B cell (primary cell): ENCODE measurements around the gene AP5B1. TPM values are rescaled to one million over a fixed set of nuclear protein-coding genes. Genes with fewer than 3 reads are reported as not detected.

ENCODE experiments used
- ATAC-seq: fragments of 200-7000 bp; cut with Tn5 transposase; one replicate; pipeline ENCODE4 v1.10.0; 2021; ENCODE audit warnings: low read depth, mild to moderate bottlenecking, moderate number of reproducible peaks, moderate library complexity
- CTCF ChIA-PET: fragments of 350-600 bp; sonication (Branson Sonifier 250); formaldehyde crosslinking; loops from one replicate; lab custom pipeline; 2021; ENCODE audit warnings: antibody characterized with exemption, inconsistent platforms; lab: Charles Lee
- POLR2A ChIA-PET: fragments of 350-600 bp; sonication (Branson Sonifier 250); formaldehyde crosslinking; loops from one replicate; lab custom pipeline; 2021; ENCODE audit warnings: antibody characterized with exemption; lab: Charles Lee
- DNase-seq: peaks from one replicate; pipeline ENCODE4 v3.0.0; 2013
- H2AFZ ChIP-seq: 2 replicates; pipeline ENCODE4 v1.6.1; 2012; ENCODE audit warnings: mild to moderate bottlenecking, low read depth, low read length; ENCODE audit not compliant: insufficient read depth, poor library complexity, severe bottlenecking
- H3K27ac ChIP-seq, 2 donors: 1 replicate in 1 of 2; 2 replicates in 1 of 2; pipeline ENCODE4 v1.5.1; 2012 to 2013; ENCODE audit warnings: low read length in 2 of 2, mild to moderate bottlenecking in 2 of 2, moderate library complexity in 1 of 2
- H3K27me3 ChIP-seq, 4 experiments: fragments of 200-600 bp in 1 of 4; sonication (generic) in 1 of 4; replicated peaks in 1 of 4; 1 replicate in 2 of 4; 2 replicates in 2 of 4; pipeline versions ENCODE4 v1.6.1 to v1.7.0; 2013 to 2016; ENCODE audit warnings: low read length in 3 of 4, mild to moderate bottlenecking in 2 of 4, mixed read lengths in 1 of 4, moderate library complexity in 1 of 4; ENCODE audit not compliant: insufficient read depth in 4 of 4, control insufficient read depth in 3 of 4; ENCODE audit errors: control extremely low read depth in 1 of 4
- H3K36me3 ChIP-seq, 2 experiments: replicated peaks in 1 of 2; 1 replicate in 1 of 2; 2 replicates in 1 of 2; pipeline versions ENCODE4 v1.6.1 to v1.7.1; 2013; ENCODE audit warnings: low read length in 1 of 2; ENCODE audit not compliant: insufficient read depth in 2 of 2, control insufficient read depth in 1 of 2; ENCODE audit errors: control extremely low read depth in 1 of 2, extremely low read depth in 1 of 2
- H3K4me1 ChIP-seq, 2 donors: fragments of 200-600 bp in 1 of 2; sonication (generic) in 1 of 2; 1 replicate in 1 of 2; 2 replicates in 1 of 2; pipeline versions ENCODE4 v1.5.1 to v1.6.1; 2013 to 2017; ENCODE audit warnings: low read length in 2 of 2; ENCODE audit not compliant: control insufficient read depth in 2 of 2, insufficient read depth in 2 of 2
- H3K4me2 ChIP-seq: replicated peaks from 2 replicates; pipeline ENCODE3; 2012; ENCODE audit warnings: mild to moderate bottlenecking, low read depth, low read length; ENCODE audit not compliant: poor library complexity, severe bottlenecking
- H3K4me3 ChIP-seq, 5 experiments: fragments of 200-600 bp in 1 of 5; sonication (generic) in 1 of 5; 1 replicate in 3 of 5; 2 replicates in 2 of 5; pipeline versions ENCODE4 v1.5.1 to v1.7.0; 2011 to 2016; ENCODE audit warnings: low read length in 4 of 5, mild to moderate bottlenecking in 4 of 5, low read depth in 2 of 5, control low read depth in 1 of 5, moderate library complexity in 1 of 5; ENCODE audit not compliant: insufficient read depth in 1 of 5; ENCODE audit errors: control extremely low read depth in 1 of 5, extremely low read depth in 1 of 5
- H3K79me2 ChIP-seq: fragments of 200-600 bp; sonication (generic); one replicate; pipeline ENCODE4 v1.6.0; 2016; ENCODE audit warnings: low read length; ENCODE audit not compliant: control insufficient read depth, insufficient read depth
- H3K9ac ChIP-seq: fragments of 200-600 bp; sonication (generic); 2 replicates; pipeline ENCODE4 v1.6.1; 2017; ENCODE audit warnings: mild to moderate bottlenecking, low read length, moderate library complexity
- H3K9me3 ChIP-seq, 3 donors: one replicate each; pipeline versions ENCODE4 v1.6.1 to v1.7.1; 2013; ENCODE audit warnings: low read length in 2 of 3; ENCODE audit not compliant: control insufficient read depth in 2 of 3, insufficient read depth in 1 of 3; ENCODE audit errors: control extremely low read depth in 1 of 3
- H4K20me1 ChIP-seq: 2 replicates; pipeline ENCODE4 v1.6.0; 2012; ENCODE audit warnings: mild to moderate bottlenecking, low read length; ENCODE audit not compliant: insufficient read depth, control insufficient read depth, poor library complexity, severe bottlenecking
- H3K27ac Mint-ChIP-seq: one replicate; pipeline ENCODE4 v1.8.0; 2021; ENCODE audit warnings: mixed read lengths
- H3K27me3 Mint-ChIP-seq: one replicate; pipeline ENCODE4 v1.8.0; 2021; ENCODE audit warnings: mixed read lengths
- H3K4me1 Mint-ChIP-seq: one replicate; pipeline ENCODE4 v1.8.0; 2021; ENCODE audit warnings: mixed read lengths
- H3K4me3 Mint-ChIP-seq: one replicate; pipeline ENCODE4 v1.8.0; 2021; ENCODE audit warnings: mixed read lengths
- H3K9me3 Mint-ChIP-seq: one replicate; pipeline ENCODE4 v1.8.0; 2022; ENCODE audit warnings: mixed read lengths; ENCODE audit not compliant: insufficient read depth
- EZH2 ChIP-seq: IDR thresholded peaks from 2 replicates; pipeline ENCODE4 v1.6.1; 2012; ENCODE audit warnings: borderline replicate concordance, low read depth, mild to moderate bottlenecking, moderate library complexity, low read length; ENCODE audit not compliant: insufficient read depth, poor library complexity, severe bottlenecking
- WGBS: methylation state at CpG from one replicate; pipeline ENCODE4 v1.1.5; 2013; ENCODE audit warnings: missing lambda C conversion rate; ENCODE audit not compliant: insufficient coverage; 5-methylcytosine and 5-hydroxymethylcytosine counted together
- intact Hi-C: fragments of 100-400 bp; cut with micrococcal nuclease; formaldehyde crosslinking; loops from one replicate; pipeline ENCODE4 v1.10.0; 2022
- polyA plus RNA-seq: library from polyadenylated mRNA; depleted of rRNA; stranded (reverse); fragments of >200 nt; gene quantifications from 2 replicates; pipeline ENCODE4 v1.2.3, GENCODE V29; 2012
- total RNA-seq, 2 donors: library from RNA; stranded (reverse); fragments of 120-200 nt in 1 of 2; gene quantifications; 1 replicate in 1 of 2; 2 replicates in 1 of 2; pipeline versions ENCODE4 v1.2.3 to v1.2.4, GENCODE V29; 2013 to 2022
- TF ChIP-seq, protein P1 (sequence below): fragments of 200-600 bp; IDR thresholded peaks from one replicate; pipeline ENCODE4 v1.8.0; 2022; ENCODE audit warnings: antibody characterized with exemption, mild to moderate bottlenecking

Gene AP5B1
- total and polyA plus RNA-seq, 2 donors (not counting 1 experiment from before 2014, with no cell fraction given): 9.6 to 25.2 TPM

DNA sequence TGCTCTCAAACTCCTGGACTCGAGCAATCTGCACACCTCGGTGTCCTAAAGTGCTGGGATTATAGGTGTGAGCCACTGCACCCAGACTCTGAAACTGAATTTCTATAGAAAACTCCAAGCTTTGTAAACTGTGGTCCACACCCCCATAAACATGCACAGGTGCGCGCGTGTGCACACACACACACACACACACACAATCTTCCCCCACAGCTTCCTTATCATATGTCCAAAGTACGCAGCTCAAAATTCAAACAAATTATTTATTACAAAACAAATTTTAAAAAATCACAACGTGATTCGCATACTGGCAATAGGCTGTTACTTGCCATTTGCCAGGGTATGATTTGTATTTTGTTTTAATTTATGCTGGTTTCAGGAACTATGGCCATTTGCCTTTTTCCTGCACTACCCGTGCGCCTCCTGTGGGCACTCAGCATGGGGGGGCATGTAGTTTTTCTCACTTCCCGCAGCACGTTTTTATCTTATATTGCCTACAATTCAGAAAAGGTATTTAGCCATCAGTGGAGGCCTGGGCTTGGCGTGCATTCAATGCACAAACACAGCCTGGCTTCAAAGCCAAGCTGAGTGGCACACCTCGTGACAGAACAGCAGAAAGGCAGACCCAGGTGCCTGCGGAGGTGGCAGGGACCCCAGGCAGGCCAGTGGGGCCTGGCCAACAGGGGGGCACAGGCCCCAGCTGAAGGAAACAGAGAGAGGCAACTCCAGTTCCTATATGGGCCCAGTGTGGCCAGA is 42.2 kb upstream of the AP5B1 start:
- H3K9ac ChIP-seq: no peak overlapping the region
- CTCF ChIA-PET: interaction anchor here (0.7 to 2.6 kb wide), 7 partner anchors 9 to 561 kb away, joined by 3 to 11 read pairs (median 4); partner anchors contain the start of gene KAT5
- H3K4me2 ChIP-seq: no peak overlapping the region
- H3K27ac ChIP-seq: no peak overlapping the region
- 92% methylated on average over 8 of the region's 15 CpGs for WGBS
- no peaks in the 10 kb centered on the region for H3K9me3 ChIP-seq
- no peak overlapping the region for H3K4me3 Mint-ChIP-seq
- H3K36me3 ChIP-seq: no peaks in the 10 kb centered on the region
- no peak for TF ChIP-seq EZH2
- TF ChIP-seq, protein P1, sequence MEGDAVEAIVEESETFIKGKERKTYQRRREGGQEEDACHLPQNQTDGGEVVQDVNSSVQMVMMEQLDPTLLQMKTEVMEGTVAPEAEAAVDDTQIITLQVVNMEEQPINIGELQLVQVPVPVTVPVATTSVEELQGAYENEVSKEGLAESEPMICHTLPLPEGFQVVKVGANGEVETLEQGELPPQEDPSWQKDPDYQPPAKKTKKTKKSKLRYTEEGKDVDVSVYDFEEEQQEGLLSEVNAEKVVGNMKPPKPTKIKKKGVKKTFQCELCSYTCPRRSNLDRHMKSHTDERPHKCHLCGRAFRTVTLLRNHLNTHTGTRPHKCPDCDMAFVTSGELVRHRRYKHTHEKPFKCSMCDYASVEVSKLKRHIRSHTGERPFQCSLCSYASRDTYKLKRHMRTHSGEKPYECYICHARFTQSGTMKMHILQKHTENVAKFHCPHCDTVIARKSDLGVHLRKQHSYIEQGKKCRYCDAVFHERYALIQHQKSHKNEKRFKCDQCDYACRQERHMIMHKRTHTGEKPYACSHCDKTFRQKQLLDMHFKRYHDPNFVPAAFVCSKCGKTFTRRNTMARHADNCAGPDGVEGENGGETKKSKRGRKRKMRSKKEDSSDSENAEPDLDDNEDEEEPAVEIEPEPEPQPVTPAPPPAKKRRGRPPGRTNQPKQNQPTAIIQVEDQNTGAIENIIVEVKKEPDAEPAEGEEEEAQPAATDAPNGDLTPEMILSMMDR: no peak
- H3K4me1 ChIP-seq: peaks cover 0 to 5% of the 10 kb centered on the region in 2 donors
- H3K27ac Mint-ChIP-seq: no peak overlapping the region
- peaks cover 4% of the 10 kb centered on the region for H3K4me1 Mint-ChIP-seq
- H3K27me3 Mint-ChIP-seq: no peaks in the 10 kb centered on the region
- no peak for ATAC-seq
- no peaks in the 10 kb centered on the region for H3K9me3 Mint-ChIP-seq
- intact Hi-C loops: no loop called here
- H4K20me1 ChIP-seq: no peaks in the 10 kb centered on the region
- H3K79me2 ChIP-seq: no peaks in the 10 kb centered on the region
- no peak overlapping the region for H3K4me3 ChIP-seq
- no peaks in the 10 kb centered on the region for H3K27me3 ChIP-seq
- DNase-seq: no peak
- no peak overlapping the region for H2AFZ ChIP-seq
- POLR2A ChIA-PET: no interaction called here

GRCh38 chr11:65821107-65821506 is 40.3 kb upstream of the AP5B1 start:
- Histone ChIP-seq H3K36me3 (no peaks in the 10 kb centered on the region), H4K20me1 (no peaks in the 10 kb centered on the region), H3K27ac (no peak overlapping the region), H3K9me3 (no peaks in the 10 kb centered on the region), H3K4me2 (no peak overlapping the region), H3K27me3 (no peaks in the 10 kb centered on the region), H3K4me3 (no peak overlapping the region), H3K79me2 (no peaks in the 10 kb centered on the region), H3K4me1 (peaks cover 6 to 13% of the 10 kb centered on the region in 2 donors), H3K9ac (no peak overlapping the region), H2AFZ (no peak overlapping the region)
- H3K27me3 Mint-ChIP-seq: no peaks in the 10 kb centered on the region
- intact Hi-C loops: no loop called here
- ATAC-seq (no peak), DNase-seq (no peak)
- no peak overlapping the region for H3K27ac Mint-ChIP-seq
- POLR2A ChIA-PET: interaction anchor here (0.6 kb wide), 1 partner anchor 515 kb away, joined by 3 read pairs; no protein-coding TSS in a partner anchor
- no peak overlapping the region for H3K4me3 Mint-ChIP-seq
- WGBS: 83% methylated on average over 8 of the region's 8 CpGs
- H3K4me1 Mint-ChIP-seq: peaks cover 9% of the 10 kb centered on the region
- TF ChIP-seq EZH2: no peak
- TF ChIP-seq, protein P1: no peak
- CTCF ChIA-PET: interaction anchor here (2.6 to 6.1 kb wide), 2 partner anchors 42 to 109 kb away, joined by 11 to 90 read pairs; partner anchors contain the start of genes AP5B1 and KAT5
- H3K9me3 Mint-ChIP-seq: no peaks in the 10 kb centered on the region
